GM23338 (cell line): ENCODE data around the gene MIDN.

Source experiments
- EZH2 ChIP-seq: fragments of 200-600 bp; sonication (generic); IDR thresholded peaks from one replicate; pipeline ENCODE4 v1.8.0; 2017; ENCODE audit warnings: antibody characterized with exemption, mild to moderate bottlenecking, low read depth; ENCODE audit not compliant: unreplicated experiment
- EZH2phosphoT487 ChIP-seq: fragments of 200-600 bp; sonication (generic); IDR thresholded peaks from one replicate; pipeline ENCODE4 v1.8.1; 2018; ENCODE audit warnings: antibody characterized with exemption; ENCODE audit not compliant: unreplicated experiment
- POLR2AphosphoS5 ChIP-seq: IDR thresholded peaks from 2 replicates; pipeline ENCODE4 v1.6.1; 2016; ENCODE audit warnings: antibody characterized with exemption, low read depth
- TF ChIP-seq, protein P1 (sequence below), 2 experiments: fragments of 200-600 bp in 1 of 2; sonication (generic) in 1 of 2; conservative IDR thresholded peaks; 2 replicates each; pipeline versions ENCODE4 v1.5.1 to v1.6.1; 2016 to 2017; ENCODE audit warnings: antibody characterized with exemption in 2 of 2, low read depth in 2 of 2, mild to moderate bottlenecking in 2 of 2, moderate library complexity in 1 of 2

DNA sequence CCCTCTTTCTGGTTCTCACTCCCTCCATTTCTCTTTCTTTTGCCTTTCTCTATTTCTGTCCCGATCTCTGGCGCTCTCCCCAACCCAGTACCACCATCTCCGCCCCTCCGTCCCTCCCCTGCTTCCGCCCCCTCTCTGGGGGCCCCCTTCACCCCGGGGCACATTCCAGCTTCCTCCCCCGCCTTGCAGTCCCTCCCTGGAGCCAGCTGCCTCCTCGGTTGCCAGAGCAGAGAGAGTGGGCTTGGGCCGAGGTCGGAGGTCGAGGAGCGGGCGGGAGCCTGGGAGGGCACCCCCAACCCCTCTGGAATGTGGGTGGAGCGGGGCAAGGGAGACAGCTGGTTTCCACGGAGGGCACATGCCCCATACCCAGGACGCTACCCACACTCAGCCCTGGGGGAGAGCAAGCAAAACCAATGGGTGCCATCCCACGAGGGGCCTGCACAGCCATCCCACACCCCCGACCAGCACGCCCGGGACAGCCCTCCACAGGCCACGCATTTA lies 14.3 kb downstream of the MIDN start:
- TF ChIP-seq, protein P1, sequence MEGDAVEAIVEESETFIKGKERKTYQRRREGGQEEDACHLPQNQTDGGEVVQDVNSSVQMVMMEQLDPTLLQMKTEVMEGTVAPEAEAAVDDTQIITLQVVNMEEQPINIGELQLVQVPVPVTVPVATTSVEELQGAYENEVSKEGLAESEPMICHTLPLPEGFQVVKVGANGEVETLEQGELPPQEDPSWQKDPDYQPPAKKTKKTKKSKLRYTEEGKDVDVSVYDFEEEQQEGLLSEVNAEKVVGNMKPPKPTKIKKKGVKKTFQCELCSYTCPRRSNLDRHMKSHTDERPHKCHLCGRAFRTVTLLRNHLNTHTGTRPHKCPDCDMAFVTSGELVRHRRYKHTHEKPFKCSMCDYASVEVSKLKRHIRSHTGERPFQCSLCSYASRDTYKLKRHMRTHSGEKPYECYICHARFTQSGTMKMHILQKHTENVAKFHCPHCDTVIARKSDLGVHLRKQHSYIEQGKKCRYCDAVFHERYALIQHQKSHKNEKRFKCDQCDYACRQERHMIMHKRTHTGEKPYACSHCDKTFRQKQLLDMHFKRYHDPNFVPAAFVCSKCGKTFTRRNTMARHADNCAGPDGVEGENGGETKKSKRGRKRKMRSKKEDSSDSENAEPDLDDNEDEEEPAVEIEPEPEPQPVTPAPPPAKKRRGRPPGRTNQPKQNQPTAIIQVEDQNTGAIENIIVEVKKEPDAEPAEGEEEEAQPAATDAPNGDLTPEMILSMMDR (conservative IDR thresholded peaks at IDR 0.05; ENCODE audit: low read depth in 2 of 2): no peak
- TF ChIP-seq EZH2 (no peak), EZH2phosphoT487 (no peak), POLR2AphosphoS5 (peak; percentile 27; the same call in 1 of the 2 replicates)
